ENCODE data around the gene OR10H5. TPM values are rescaled to one million over a fixed set of nuclear protein-coding genes. Genes with fewer than 3 reads are reported as not detected.
"Not testable (repeated sequence)": the region's sequence is repeated elsewhere in the genome, so short reads cannot be mapped to it uniquely, and the experiment has no call there.

OR10H5 gene, protein sequence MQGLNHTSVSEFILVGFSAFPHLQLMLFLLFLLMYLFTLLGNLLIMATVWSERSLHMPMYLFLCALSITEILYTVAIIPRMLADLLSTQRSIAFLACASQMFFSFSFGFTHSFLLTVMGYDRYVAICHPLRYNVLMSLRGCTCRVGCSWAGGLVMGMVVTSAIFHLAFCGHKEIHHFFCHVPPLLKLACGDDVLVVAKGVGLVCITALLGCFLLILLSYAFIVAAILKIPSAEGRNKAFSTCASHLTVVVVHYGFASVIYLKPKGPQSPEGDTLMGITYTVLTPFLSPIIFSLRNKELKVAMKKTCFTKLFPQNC
- not detected in 2 replicates for total RNA-seq

DNA sequence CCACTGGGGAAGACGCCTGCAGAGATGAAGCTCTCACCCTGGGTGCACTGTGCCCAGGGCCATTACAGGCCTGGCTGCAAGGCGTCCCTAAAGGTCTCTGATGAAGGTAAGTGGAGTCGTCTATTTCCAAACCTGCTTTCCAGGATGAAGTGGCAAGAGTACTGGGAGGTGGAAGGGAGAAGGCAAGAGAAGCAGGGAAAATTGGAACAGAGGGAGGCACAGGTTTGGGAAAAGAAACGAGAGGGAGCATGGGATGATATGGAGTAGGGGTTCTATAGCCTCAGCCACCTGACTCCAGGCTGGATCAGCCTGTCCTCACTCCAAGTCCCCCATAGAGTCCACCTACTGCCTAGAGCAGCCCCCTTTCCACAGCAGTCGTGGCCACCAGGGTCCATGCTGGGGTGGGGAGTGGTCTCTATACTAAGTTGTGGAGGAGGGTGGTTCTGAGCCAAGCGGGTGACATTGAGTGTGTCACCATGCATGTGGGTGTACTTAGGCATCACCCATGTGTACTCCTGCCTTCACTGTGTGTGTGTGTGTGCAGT, at the start of gene OR10H5:
OR10H5 (plus strand) TSS at position 51 of the 545 bp plus-strand sequence. CDS start 6,388 bp downstream, outside the sequence.
- Mint-ChIP-seq H3K36me3 (ENCODE audit: low read depth) (no peaks in the 10 kb centered on the region), H3K27ac (no peak within 1 kb of the TSS), H3K4me3 (no peak within 1 kb of the TSS), H3K27me3 (peaks cover 2% of the 10 kb centered on the region), H3K9me3 (no peaks in the 10 kb centered on the region), H3K4me1 (no peaks in the 10 kb centered on the region)
- no peak for DNase-seq
- intact Hi-C loops (cut with micrococcal nuclease), result no loop called here

DNA sequence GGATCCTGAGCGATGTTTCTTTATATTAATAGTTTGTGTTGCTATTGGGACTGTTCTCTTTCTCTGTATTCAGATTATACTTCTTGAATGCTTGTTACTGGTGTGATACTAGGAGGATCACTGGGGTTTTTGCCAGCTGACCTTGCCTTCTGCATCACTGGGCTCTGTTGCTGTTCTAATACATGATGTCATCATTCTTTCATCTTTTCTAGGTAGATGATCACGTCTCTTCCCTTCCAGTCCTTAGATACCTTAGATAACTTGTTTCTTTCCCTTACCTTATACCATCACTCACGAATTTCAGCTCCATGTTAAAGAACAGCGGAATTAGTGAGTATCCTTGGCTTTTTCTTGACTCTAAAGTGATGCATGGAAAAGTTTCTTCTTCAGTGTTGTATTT, 49.7 kb upstream of the OR10H5 start, which contains the start of gene OR10H3:
OR10H3 (plus strand) TSS at position 264 of the 400 bp plus-strand sequence. CDS start 3,408 bp downstream, outside the sequence.
- peaks cover 2% of the 10 kb centered on the region for H3K36me3 Mint-ChIP-seq (ENCODE audit: low read depth)
- H3K27ac Mint-ChIP-seq, result no peak within 1 kb of the TSS
- no peaks in the 10 kb centered on the region for H3K27me3 Mint-ChIP-seq
- DNase-seq, result no peak
- no peak within 1 kb of the TSS for H3K4me3 Mint-ChIP-seq
- intact Hi-C loops (cut with micrococcal nuclease), result no loop called here
- H3K4me1 Mint-ChIP-seq, result no peaks in the 10 kb centered on the region
- peaks cover 11% of the 10 kb centered on the region for H3K9me3 Mint-ChIP-seq

DNA sequence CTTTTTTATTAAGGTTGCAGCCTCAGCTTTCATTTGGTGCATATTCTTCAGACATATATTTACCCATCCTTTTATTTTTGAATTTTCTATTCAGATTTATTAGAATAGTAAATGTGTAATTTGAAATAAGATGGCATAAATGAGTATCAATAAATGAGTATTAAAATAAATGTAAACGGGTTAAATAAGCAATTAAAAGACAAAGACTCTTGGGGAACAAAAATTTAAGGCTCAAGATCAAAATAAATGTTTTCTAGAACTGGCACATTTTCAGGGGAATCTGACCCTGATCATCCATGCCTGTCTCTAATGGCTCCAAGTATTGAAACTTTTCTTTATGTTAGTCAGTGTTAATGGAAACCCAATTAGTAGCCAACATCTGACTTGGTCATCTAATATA, 46.7 kb upstream of the OR10H5 start:
- no peak overlapping the region for H3K4me3 Mint-ChIP-seq
- H3K9me3 Mint-ChIP-seq, result peaks cover 11% of the 10 kb centered on the region
- H3K27me3 Mint-ChIP-seq, result peaks cover 8% of the 10 kb centered on the region
- no peak for DNase-seq
- H3K27ac Mint-ChIP-seq, result no peak overlapping the region
- H3K4me1 Mint-ChIP-seq, result no peaks in the 10 kb centered on the region
- H3K36me3 Mint-ChIP-seq (ENCODE audit: low read depth), result peaks cover 2% of the 10 kb centered on the region
- intact Hi-C loops (cut with micrococcal nuclease), result no loop called here

DNA sequence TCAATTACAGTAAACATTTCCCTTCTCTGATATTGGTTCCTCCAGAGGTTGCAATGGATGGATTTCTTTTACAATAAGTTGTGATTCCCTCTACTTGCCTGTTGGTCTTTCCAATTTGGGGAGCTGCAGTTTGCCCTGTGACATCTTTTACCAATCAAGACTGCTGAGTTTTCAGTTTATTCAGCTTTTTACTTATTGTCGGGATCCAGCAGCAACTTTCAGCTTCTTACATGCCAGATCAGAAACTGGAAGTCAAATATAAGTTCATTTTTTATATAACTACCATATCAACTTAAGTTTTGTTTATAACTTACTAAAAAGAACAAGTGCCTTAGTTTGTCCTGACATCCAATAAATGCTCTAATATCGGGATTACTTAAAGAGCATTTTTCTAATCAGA, 39.2 kb upstream of the OR10H5 start:
- no peak overlapping the region for H3K27ac Mint-ChIP-seq
- intact Hi-C loops (cut with micrococcal nuclease), result no loop called here
- no peak overlapping the region for H3K4me3 Mint-ChIP-seq
- DNase-seq, result no peak
- no peaks in the 10 kb centered on the region for H3K36me3 Mint-ChIP-seq (ENCODE audit: low read depth)
- H3K27me3 Mint-ChIP-seq, result peaks cover 46% of the 10 kb centered on the region
- no peaks in the 10 kb centered on the region for H3K9me3 Mint-ChIP-seq
- no peaks in the 10 kb centered on the region for H3K4me1 Mint-ChIP-seq

DNA sequence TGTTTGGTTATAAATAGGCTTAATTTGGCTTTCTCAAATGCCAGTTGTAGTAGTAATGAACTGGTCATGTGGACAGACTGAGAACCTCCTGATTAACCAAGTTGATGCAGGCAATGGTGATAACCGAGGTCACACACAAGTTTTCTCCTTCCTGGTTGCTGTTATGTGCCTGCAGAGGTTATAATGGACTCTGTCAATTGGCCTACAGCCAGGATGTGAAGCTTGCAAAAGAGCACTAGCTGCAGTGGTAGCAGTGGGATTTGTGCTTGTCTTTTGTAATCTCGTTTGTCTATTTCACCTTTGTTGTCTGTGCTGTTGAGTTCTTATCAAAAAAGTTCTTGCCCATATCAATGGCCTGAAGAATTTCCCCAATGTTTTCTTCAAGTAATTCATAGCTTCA, 29.1 kb upstream of the OR10H5 start:
- Mint-ChIP-seq H3K27me3 (peaks cover 45% of the 10 kb centered on the region), H3K4me3 (no peak overlapping the region), H3K36me3 (ENCODE audit: low read depth) (no peaks in the 10 kb centered on the region), H3K9me3 (no peaks in the 10 kb centered on the region), H3K4me1 (peaks cover 5% of the 10 kb centered on the region), H3K27ac (no peak overlapping the region)
- intact Hi-C loops (cut with micrococcal nuclease), result no loop called here
- DNase-seq, result no peak

DNA sequence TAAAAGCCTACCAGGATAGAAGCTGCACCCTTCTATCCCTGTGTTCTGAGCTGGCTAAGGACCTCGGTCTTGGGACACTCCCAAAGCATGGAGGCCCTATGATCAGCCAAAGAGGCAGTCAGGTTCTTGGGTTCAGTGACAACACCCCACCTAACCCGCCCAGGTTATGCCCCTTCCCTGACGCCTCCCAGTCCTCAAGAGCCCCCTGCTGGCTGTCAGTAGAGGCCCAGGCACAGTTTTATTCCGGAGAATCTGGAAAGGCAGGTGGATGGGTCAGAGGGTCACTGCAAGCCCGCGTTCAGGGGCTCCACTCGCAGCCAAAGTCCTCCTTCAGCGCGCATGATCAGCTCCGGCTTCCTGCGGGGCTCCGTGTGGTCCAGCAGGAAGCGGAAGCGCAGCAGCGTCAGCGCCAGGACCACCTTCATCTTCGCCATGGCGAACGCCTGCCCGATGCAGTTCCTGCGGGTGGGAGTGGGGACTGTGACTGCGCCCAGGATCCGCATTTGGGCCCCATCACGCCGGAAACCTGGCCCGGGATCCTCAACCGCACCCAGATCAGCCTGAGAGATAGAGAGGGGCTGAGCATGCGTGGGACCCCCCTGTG, 27.4 kb upstream of the OR10H5 start:
- Mint-ChIP-seq H3K27me3 (peaks cover 40% of the 10 kb centered on the region), H3K27ac (no peak overlapping the region), H3K4me1 (peaks cover 5% of the 10 kb centered on the region), H3K9me3 (no peaks in the 10 kb centered on the region), H3K36me3 (ENCODE audit: low read depth) (no peaks in the 10 kb centered on the region), H3K4me3 (no peak overlapping the region)
- intact Hi-C loops (cut with micrococcal nuclease), result no loop called here
- no peak for DNase-seq

DNA sequence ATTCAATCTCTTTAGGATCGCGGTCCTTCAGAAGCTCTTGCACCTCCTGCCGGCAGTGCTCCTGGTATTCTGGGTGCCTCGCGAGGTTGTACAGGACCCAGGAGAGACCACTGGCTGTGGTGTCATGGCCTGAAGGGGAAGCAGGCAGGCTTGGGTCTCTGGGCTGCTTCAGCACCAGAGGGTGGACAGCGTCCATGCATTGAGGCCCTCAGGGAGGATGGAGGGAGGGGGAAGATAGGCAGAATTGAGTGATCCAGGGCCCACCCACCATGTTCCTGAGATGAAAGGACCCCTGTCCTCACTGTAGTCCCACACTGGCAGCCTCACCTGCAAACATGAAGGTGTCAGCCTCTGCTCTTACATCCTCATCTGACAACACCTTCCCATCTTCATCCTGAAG, 17.9 kb upstream of the OR10H5 start:
- DNase-seq, result no peak
- Mint-ChIP-seq H3K27me3 (peaks cover 12% of the 10 kb centered on the region), H3K9me3 (no peaks in the 10 kb centered on the region)

DNA sequence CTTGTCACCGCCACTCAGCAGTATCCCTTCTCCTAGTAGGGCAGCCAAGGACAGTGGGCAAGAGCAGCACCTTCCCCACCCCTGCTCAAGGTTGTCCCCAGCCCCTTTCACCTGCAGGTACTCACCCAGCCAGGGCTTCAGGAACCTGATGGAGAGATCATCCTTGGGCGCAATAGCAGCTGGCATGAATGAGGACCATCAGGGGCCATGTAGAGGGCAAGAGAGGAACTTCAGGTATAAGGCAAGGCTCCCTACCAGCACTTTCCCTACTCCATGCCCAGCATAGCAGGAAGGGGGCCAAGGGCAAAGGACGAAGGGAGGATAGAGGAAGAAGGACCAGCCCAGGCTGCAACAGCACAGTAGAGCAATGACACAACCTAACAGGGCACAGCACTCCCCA, 13.3 kb upstream of the OR10H5 start:
- H3K27ac Mint-ChIP-seq; DNase-seq; H3K4me1 Mint-ChIP-seq; intact Hi-C loops (cut with micrococcal nuclease); H3K4me3 Mint-ChIP-seq; H3K36me3 Mint-ChIP-seq (ENCODE audit: low read depth); H3K9me3 Mint-ChIP-seq; H3K27me3 Mint-ChIP-seq: not testable (repeated sequence)

More for the DNA sequence above, 17.9 kb upstream of the OR10H5 start:
- H3K36me3 Mint-ChIP-seq (ENCODE audit: low read depth), result no peaks in the 10 kb centered on the region
- intact Hi-C loops (cut with micrococcal nuclease), result no loop called here
- H3K27ac Mint-ChIP-seq, result no peak overlapping the region
- H3K4me1 Mint-ChIP-seq, result no peaks in the 10 kb centered on the region
- no peak overlapping the region for H3K4me3 Mint-ChIP-seq

DNA sequence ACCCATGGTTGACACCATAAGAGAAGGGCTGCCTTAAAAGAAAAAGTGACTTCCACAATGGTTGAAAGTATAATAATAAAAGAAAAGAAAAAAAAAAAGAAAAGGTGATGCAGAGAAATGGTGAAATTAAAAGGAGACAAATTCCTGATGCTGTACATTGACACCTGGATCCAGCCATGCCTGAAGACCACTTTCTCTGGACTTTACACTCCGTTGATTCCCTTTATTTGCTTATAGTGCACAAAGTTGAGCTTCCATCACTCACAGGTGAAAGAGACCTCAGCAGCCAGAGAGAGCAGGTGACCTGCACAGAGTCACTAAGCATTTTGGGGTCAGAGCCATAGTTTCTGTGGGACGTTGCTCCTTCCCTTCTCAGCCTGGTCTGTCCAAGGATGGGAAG, 12.2 kb upstream of the OR10H5 start:
- DNase-seq, result no peak
- Mint-ChIP-seq H3K27ac (no peak overlapping the region), H3K4me1 (no peaks in the 10 kb centered on the region), H3K4me3 (no peak overlapping the region), H3K9me3 (no peaks in the 10 kb centered on the region), H3K27me3 (no peaks in the 10 kb centered on the region), H3K36me3 (ENCODE audit: low read depth) (no peaks in the 10 kb centered on the region)
- intact Hi-C loops (cut with micrococcal nuclease), result no loop called here

DNA sequence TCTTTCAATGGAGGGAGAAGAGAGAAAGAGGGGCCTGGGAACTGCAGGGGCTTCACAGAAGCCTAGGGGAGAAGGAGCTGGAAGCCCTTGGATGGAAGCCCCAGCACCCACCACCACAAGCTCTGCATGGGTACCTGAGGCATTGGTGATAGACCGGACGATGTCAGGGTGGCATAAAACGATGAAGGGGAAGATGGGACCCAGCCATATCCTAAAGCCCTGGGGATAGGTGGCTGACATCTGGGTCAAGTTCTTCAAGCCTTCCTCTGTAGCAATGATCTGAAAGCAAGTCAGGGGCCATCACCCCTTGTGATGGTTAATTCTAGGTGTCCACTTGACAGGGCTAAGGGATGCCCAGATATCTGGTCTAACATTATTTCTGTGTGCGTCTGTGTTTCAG, 11.2 kb upstream of the OR10H5 start:
- Mint-ChIP-seq H3K36me3 (ENCODE audit: low read depth) (no peaks in the 10 kb centered on the region), H3K4me3 (no peak overlapping the region), H3K9me3 (no peaks in the 10 kb centered on the region), H3K27ac (no peak overlapping the region), H3K4me1 (no peaks in the 10 kb centered on the region), H3K27me3 (no peaks in the 10 kb centered on the region)
- no peak for DNase-seq
- intact Hi-C loops (cut with micrococcal nuclease), result no loop called here

DNA sequence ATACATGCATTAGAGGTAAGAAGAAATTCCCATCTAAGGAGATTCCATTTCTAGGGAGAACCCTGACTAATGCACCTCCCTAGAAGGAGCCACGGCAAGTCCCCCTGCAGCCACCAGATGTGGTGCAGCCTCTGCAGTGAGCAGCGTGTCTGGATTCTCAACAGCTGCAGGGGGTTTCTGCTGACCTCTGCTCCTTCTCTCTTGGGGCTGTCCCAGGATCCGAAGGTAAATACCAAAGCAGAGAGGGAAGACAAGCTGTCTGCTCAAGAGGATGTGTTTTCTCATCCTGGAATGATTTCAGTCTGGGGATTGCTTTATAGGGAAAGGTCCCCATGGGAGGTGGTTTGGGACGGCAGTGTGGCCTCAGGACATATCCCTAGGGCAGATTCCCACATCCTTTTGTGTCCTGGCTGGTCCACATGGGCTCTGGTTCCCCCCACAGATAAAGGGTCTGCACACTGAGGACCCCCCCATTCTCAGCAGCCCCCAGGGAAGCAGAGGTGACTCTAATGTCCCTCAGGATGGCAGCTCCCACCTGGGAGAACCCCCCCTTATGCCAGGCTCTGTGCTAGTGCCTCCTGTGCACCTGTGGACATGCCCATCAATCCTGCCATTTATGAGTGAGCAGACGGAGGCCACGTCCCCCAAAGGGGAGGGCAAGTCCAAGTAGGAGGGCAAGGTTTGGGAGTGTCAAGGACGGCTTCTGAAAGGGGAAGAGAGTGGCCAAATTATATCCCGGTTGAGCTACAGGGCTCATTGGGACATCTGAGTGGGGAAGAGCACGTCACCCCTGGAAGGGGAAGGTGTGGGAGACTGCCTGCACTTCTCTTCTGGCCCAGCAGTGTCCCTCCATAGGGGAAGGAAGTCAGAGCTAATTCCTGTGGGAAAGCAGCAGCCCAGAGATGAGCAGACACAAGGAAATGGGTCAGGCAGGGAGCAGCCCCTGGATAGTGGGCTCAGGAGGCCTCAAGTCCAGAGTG, 10.2 kb upstream of the OR10H5 start:
- no peak for DNase-seq
- no peaks in the 10 kb centered on the region for H3K36me3 Mint-ChIP-seq (ENCODE audit: low read depth)
- intact Hi-C loops (cut with micrococcal nuclease), result no loop called here
- H3K27me3 Mint-ChIP-seq, result no peaks in the 10 kb centered on the region
- no peak overlapping the region for H3K4me3 Mint-ChIP-seq
- H3K27ac Mint-ChIP-seq, result no peak overlapping the region
- H3K4me1 Mint-ChIP-seq, result no peaks in the 10 kb centered on the region
- H3K9me3 Mint-ChIP-seq, result no peaks in the 10 kb centered on the region

DNA sequence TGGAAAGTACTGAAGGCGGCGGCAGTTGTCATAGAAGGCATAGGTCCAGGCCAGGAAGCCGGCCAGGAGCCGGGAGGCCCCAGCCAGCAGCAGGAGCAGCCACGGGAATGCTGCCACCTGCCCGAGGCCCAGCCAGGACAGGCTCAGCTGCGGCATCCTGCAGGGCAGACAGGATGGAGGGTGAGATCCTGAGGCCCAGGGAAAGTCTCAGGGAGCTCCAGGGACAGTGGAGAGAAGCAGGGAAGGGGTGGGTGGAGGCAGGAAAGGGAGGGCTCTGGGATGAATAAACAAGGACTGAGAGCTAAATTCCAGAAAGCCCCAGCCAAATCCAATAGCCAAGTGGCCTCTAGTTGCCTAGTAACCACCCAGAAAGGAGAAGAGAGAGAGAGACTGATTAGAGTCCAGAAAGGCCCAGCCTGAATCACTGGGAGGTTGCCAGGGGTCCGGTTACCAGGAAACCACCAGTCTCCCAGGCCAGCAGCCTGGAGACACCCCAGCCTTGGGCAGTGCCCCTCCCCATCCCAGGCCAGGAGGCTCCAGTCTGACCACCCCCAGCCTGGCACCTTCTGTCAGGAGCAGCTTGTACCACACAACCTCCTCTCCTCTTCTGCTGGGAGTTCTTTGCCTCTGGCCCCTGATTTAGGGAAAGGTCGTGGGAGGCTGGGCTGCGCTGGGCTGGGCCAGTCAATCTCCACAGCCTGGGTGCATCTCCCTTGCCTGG, 7.5 kb upstream of the OR10H5 start:
- Mint-ChIP-seq H3K36me3 (ENCODE audit: low read depth) (no peaks in the 10 kb centered on the region), H3K27me3 (peaks cover 2% of the 10 kb centered on the region), H3K27ac (no peak overlapping the region), H3K4me1 (no peaks in the 10 kb centered on the region), H3K9me3 (no peaks in the 10 kb centered on the region), H3K4me3 (no peak overlapping the region)
- DNase-seq, result no peak
- intact Hi-C loops (cut with micrococcal nuclease), result no loop called here
